Sigmoid colon (tissue), 7 donors: Measurements from ENCODE around the gene FABP7. TPM values are rescaled to one million over a fixed set of nuclear protein-coding genes. Genes with fewer than 3 reads are reported as not detected.
"Not testable (repeated sequence)": the region's sequence is repeated elsewhere in the genome, so short reads cannot be mapped to it uniquely, and the experiment has no call there.

Experiments used
- DNase-seq: peaks from one replicate; pipeline ENCODE4 v3.0.0-alpha.2; 2019
- H3K27ac ChIP-seq, 4 donors: fragments of 200-600 bp; sonication (generic); one replicate each; pipeline ENCODE4 v1.5.1; 2016 to 2019; ENCODE audit warnings: mild to moderate bottlenecking in 1 of 4
- H3K27me3 ChIP-seq, 3 donors: fragments of 200-600 bp; sonication (generic); one replicate each; pipeline ENCODE4 v1.5.1; 2019; ENCODE audit warnings: mild to moderate bottlenecking in 1 of 3
- H3K36me3 ChIP-seq, 4 donors: fragments of 200-600 bp; sonication (generic); one replicate each; pipeline ENCODE4 v1.5.1; 2016 to 2019
- H3K4me1 ChIP-seq, 4 donors: fragments of 200-600 bp; sonication (generic); one replicate each; pipeline ENCODE4 v1.5.1; 2017 to 2019
- H3K4me3 ChIP-seq, 4 donors: fragments of 200-600 bp; sonication (generic); one replicate each; pipeline ENCODE4 v1.5.1; 2017 to 2019; ENCODE audit warnings: mild to moderate bottlenecking in 2 of 4, moderate library complexity in 1 of 4
- H3K9me3 ChIP-seq, 4 donors: fragments of 200-600 bp in 3 of 4; sonication (generic) in 3 of 4; one replicate each; pipeline versions ENCODE4 v1.5.1 to v1.6.1; 2013 to 2019
- CTCF ChIP-seq, 4 experiments: fragments of 450-650 bp in 3 of 4; fragments of 200-600 bp in 1 of 4; IDR thresholded peaks; one replicate each; pipeline ENCODE4 v1.5.1; 2016 to 2019; ENCODE audit warnings: antibody characterized with exemption in 4 of 4, mild to moderate bottlenecking in 3 of 4, moderate library complexity in 2 of 4
- EP300 ChIP-seq, 4 donors: sonication (generic); formaldehyde crosslinking; IDR thresholded peaks; one replicate each; pipeline ENCODE4 v1.6.1; 2017; ENCODE audit warnings: antibody characterized with exemption in 4 of 4
- POLR2A ChIP-seq, 2 donors: fragments of 450-650 bp; IDR thresholded peaks; one replicate each; pipeline ENCODE4 v1.6.1; 2016; ENCODE audit warnings: antibody characterized with exemption in 2 of 2, mild to moderate bottlenecking in 2 of 2, moderate library complexity in 2 of 2
- POLR2AphosphoS5 ChIP-seq, 4 donors: sonication (generic); formaldehyde crosslinking; IDR thresholded peaks; one replicate each; pipeline ENCODE4 v1.6.1; 2017; ENCODE audit warnings: antibody characterized with exemption in 4 of 4
- WGBS, 2 donors: extraction: QIAGEN DNeasy Blood & Tissue Kit; methylation state at CpG; one replicate each; pipeline ENCODE4 v1.1.7; 2013; 5-methylcytosine and 5-hydroxymethylcytosine counted together
- intact Hi-C: fragments of 100-400 bp; cut with DNase I; formaldehyde crosslinking; loops from one replicate; pipeline ENCODE4 v1.15.1; 2023
- polyA plus RNA-seq, 3 donors: library from polyadenylated mRNA; stranded (reverse); fragments of 200-250 nt; gene quantifications; one replicate each; pipeline ENCODE4 v1.2.3, GENCODE V29; 2013
- total RNA-seq, 4 donors: library from RNA; depleted of rRNA; stranded (reverse); fragments of >200 nt; gene quantifications; one replicate each; pipeline ENCODE4 v1.1.0, GENCODE V29; 2016
- donor health status: healthy with polysubstance abuse.
- donor health status: Bipolar disorder and iron deficiency.
- donor health status: healthy.

Gene FABP7
- total and polyA plus RNA-seq, 7 donors = not detected

- H3K9me3 ChIP-seq = no peaks in the 10 kb centered on the region
- no peaks in the 10 kb centered on the region for H3K27me3 ChIP-seq
- TF ChIP-seq POLR2AphosphoS5 (IDR thresholded peaks at IDR 0.05) (no peak), EP300 (IDR thresholded peaks at IDR 0.05) (no peak), POLR2A (IDR thresholded peaks at IDR 0.05) (no peak), CTCF (IDR thresholded peaks at IDR 0.05) (no peak)
- WGBS, 2 donors = 95 to 97% methylated on average over 2 of the region's 2 CpGs
- no peaks in the 10 kb centered on the region for H3K36me3 ChIP-seq
- intact Hi-C loops = loop anchor here (5.0 kb wide), 1 partner anchor 47 kb away; the partner anchor contains the start of gene SMPDL3A
- DNase-seq = no peak
- no peaks in the 10 kb centered on the region for H3K4me1 ChIP-seq
- H3K27ac ChIP-seq = no peak overlapping the region
- H3K4me3 ChIP-seq = no peak overlapping the region
Observed at GRCh38 chr6:122740091-122740490, 39.4 kb upstream of the FABP7 start.

GRCh38 chr6:122740936-122741335 is 38.6 kb upstream of the FABP7 start:
- DNase-seq = no peak
- intact Hi-C loops = loop anchor here (5.0 kb wide), 1 partner anchor 46 kb away; the partner anchor contains the start of gene SMPDL3A
- 86 to 88% methylated on average over 2 of the region's 2 CpGs for WGBS, 2 donors
- Histone ChIP-seq H3K27ac (no peak overlapping the region), H3K9me3 (no peaks in the 10 kb centered on the region), H3K27me3 (no peaks in the 10 kb centered on the region), H3K36me3 (no peaks in the 10 kb centered on the region), H3K4me3 (no peak overlapping the region), H3K4me1 (no peaks in the 10 kb centered on the region)
- no peak for TF ChIP-seq EP300 (IDR thresholded peaks at IDR 0.05)
- TF ChIP-seq CTCF (IDR thresholded peaks at IDR 0.05) = no peak
- no peak for TF ChIP-seq POLR2AphosphoS5 (IDR thresholded peaks at IDR 0.05)
- TF ChIP-seq POLR2A (IDR thresholded peaks at IDR 0.05) = no peak

- not testable (repeated sequence) for H3K36me3 ChIP-seq, H3K27me3 ChIP-seq, H3K4me1 ChIP-seq, H3K4me3 ChIP-seq, H3K9me3 ChIP-seq, DNase-seq, H3K27ac ChIP-seq
- 27 to 41% methylated on average over 8 of the region's 8 CpGs for WGBS, 2 donors
- TF ChIP-seq CTCF (IDR thresholded peaks at IDR 0.05) = peak in 1 of 4 experiments; percentile 35
- intact Hi-C loops = loop anchor here (5.0 kb wide), 1 partner anchor 43 kb away; the partner anchor contains the start of gene SMPDL3A
Observed at GRCh38 chr6:122744247-122744646, 35.3 kb upstream of the FABP7 start.

- 86 to 95% methylated on average over 3 of the region's 3 CpGs for WGBS, 2 donors
- H3K36me3 ChIP-seq, H3K4me1 ChIP-seq, H3K27ac ChIP-seq, DNase-seq, H3K4me3 ChIP-seq, H3K9me3 ChIP-seq, H3K27me3 ChIP-seq: not testable (repeated sequence)
- intact Hi-C loops = loop anchor here (5.0 kb wide), 1 partner anchor 42 kb away; the partner anchor contains the start of gene SMPDL3A
Observed at GRCh38 chr6:122744856-122745255, 34.7 kb upstream of the FABP7 start.

- Histone ChIP-seq H3K27ac (no peak overlapping the region), H3K27me3 (no peaks in the 10 kb centered on the region), H3K4me3 (no peak overlapping the region), H3K4me1 (no peaks in the 10 kb centered on the region), H3K36me3 (no peaks in the 10 kb centered on the region), H3K9me3 (no peaks in the 10 kb centered on the region)
- no peak for TF ChIP-seq EP300 (IDR thresholded peaks at IDR 0.05)
- TF ChIP-seq POLR2AphosphoS5 (IDR thresholded peaks at IDR 0.05) = no peak
- no peak for TF ChIP-seq CTCF (IDR thresholded peaks at IDR 0.05)
- TF ChIP-seq POLR2A (IDR thresholded peaks at IDR 0.05) = no peak
- no peak for DNase-seq
- intact Hi-C loops = no loop called here
- WGBS, 2 donors = 85 to 92% methylated on average over 9 of the region's 9 CpGs
Observed at GRCh38 chr6:122746688-122747087, 32.8 kb upstream of the FABP7 start.
